ENCODE data around the gene UBE2O.

The UBE2O gene

DNA sequence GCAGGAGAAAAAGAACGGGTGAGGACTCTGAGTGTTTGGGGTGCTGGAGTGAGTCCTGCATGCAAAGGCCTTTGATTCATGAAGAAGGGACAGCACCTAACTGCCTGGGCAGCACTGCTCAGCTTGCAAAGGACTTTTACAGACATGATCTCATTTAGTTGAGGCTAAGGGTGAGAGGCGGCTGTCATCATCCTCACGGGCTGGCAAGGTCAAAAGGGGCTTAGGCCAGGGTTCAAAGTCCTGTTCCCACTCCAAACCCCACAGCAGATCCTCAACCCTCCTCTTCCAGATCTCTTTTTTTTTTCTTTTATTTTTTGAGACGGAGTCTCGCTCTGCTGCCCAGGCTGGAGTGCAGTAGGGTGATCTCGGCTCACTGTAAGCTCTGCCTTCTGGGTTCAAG, 43.5 kb upstream of the UBE2O start:
- TF ChIP-seq EZH2 (optimal IDR thresholded peaks at IDR 0.05; ENCODE audit: low read depth, low read length) (no peak), EZH2phosphoT487 (IDR thresholded peaks at IDR 0.05; ENCODE audit: low read length) (no peak)
- TF ChIP-seq, protein P1, sequence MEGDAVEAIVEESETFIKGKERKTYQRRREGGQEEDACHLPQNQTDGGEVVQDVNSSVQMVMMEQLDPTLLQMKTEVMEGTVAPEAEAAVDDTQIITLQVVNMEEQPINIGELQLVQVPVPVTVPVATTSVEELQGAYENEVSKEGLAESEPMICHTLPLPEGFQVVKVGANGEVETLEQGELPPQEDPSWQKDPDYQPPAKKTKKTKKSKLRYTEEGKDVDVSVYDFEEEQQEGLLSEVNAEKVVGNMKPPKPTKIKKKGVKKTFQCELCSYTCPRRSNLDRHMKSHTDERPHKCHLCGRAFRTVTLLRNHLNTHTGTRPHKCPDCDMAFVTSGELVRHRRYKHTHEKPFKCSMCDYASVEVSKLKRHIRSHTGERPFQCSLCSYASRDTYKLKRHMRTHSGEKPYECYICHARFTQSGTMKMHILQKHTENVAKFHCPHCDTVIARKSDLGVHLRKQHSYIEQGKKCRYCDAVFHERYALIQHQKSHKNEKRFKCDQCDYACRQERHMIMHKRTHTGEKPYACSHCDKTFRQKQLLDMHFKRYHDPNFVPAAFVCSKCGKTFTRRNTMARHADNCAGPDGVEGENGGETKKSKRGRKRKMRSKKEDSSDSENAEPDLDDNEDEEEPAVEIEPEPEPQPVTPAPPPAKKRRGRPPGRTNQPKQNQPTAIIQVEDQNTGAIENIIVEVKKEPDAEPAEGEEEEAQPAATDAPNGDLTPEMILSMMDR (IDR thresholded peaks at IDR 0.05; ENCODE audit: low read length) = no peak
- DNase-seq = no peak
- Histone ChIP-seq H3F3A (ENCODE audit: insufficient read depth, low read length) (peaks cover 25% of the 10 kb centered on the region), H3K27ac (ENCODE audit: low read length) (no peak overlapping the region), H3K9me2 (replicated peaks; ENCODE audit: insufficient read depth, low read length) (no peaks in the 10 kb centered on the region), H4K20me1 (ENCODE audit: insufficient read depth, low read length) (no peaks in the 10 kb centered on the region), H3K4me1 (ENCODE audit: low read length) (peaks cover 66% of the 10 kb centered on the region), H3K9me3 (replicated peaks; ENCODE audit: insufficient read depth, low read length) (no peaks in the 10 kb centered on the region), H2AFZ (ENCODE audit: low read length) (no peak overlapping the region), H3K4me3 (ENCODE audit: low read length) (no peak overlapping the region), H3K9ac (ENCODE audit: low read length) (no peak overlapping the region), H3K4me2 (ENCODE audit: low read depth, low read length) (no peak overlapping the region), H3K36me3 (replicated peaks; ENCODE audit: insufficient read depth, low read length) (no peaks in the 10 kb centered on the region), H3K79me2 (ENCODE audit: low read length) (peaks cover 69% of the 10 kb centered on the region), H3K27me3 (replicated peaks; ENCODE audit: insufficient read depth, low read length) (no peaks in the 10 kb centered on the region)

DNA sequence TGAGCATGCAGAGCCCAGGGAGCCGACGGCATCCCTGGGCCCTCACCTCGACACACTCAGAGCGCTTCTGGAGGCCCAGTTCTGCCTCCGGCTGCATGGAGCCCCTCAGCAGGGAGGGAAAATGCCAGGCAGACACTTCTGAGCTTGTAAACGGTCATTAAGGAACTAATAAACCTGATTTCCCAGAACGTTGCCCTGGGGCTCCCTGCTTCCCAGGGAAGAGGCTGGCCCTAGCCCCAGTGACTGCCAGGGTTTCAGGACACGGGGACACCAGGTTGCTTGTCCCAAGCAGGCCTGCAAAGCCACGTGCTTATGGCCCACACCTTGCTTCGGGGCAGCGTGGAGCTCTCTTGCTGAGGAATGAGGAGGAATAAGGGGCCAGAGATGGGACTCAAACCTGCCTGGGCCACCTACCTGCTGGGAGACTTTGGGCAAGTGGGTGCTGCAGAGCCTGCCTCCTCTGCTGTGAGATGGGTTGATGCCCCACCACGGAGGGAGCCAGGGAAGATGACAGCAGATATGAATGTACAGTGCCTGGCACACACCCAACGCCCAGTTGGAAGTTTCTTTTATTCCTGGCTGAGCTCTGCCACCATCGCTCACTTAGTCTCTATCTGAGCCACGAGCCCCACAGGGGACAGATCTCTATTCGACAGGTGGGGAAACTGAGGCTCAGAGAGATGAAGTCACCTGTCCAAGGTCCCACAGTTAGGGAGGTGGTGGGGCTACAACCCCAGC, 42.9 kb upstream of the UBE2O start:
- Histone ChIP-seq H3K9me2 (replicated peaks; ENCODE audit: insufficient read depth, low read length) (no peaks in the 10 kb centered on the region), H3F3A (ENCODE audit: insufficient read depth, low read length) (peaks cover 25% of the 10 kb centered on the region), H3K9me3 (replicated peaks; ENCODE audit: insufficient read depth, low read length) (no peaks in the 10 kb centered on the region), H3K27ac (ENCODE audit: low read length) (no peak overlapping the region), H4K20me1 (ENCODE audit: insufficient read depth, low read length) (no peaks in the 10 kb centered on the region), H3K9ac (ENCODE audit: low read length) (no peak overlapping the region), H3K4me2 (ENCODE audit: low read depth, low read length) (no peak overlapping the region), H3K27me3 (replicated peaks; ENCODE audit: insufficient read depth, low read length) (no peaks in the 10 kb centered on the region), H2AFZ (ENCODE audit: low read length) (no peak overlapping the region), H3K36me3 (replicated peaks; ENCODE audit: insufficient read depth, low read length) (no peaks in the 10 kb centered on the region), H3K4me3 (ENCODE audit: low read length) (no peak overlapping the region), H3K4me1 (ENCODE audit: low read length) (peaks cover 65% of the 10 kb centered on the region), H3K79me2 (ENCODE audit: low read length) (peaks cover 71% of the 10 kb centered on the region)
- DNase-seq = no peak
- TF ChIP-seq, protein P1 (IDR thresholded peaks at IDR 0.05; ENCODE audit: low read length) = no peak
- TF ChIP-seq EZH2phosphoT487 (IDR thresholded peaks at IDR 0.05; ENCODE audit: low read length) (no peak), EZH2 (optimal IDR thresholded peaks at IDR 0.05; ENCODE audit: low read depth, low read length) (no peak)

DNA sequence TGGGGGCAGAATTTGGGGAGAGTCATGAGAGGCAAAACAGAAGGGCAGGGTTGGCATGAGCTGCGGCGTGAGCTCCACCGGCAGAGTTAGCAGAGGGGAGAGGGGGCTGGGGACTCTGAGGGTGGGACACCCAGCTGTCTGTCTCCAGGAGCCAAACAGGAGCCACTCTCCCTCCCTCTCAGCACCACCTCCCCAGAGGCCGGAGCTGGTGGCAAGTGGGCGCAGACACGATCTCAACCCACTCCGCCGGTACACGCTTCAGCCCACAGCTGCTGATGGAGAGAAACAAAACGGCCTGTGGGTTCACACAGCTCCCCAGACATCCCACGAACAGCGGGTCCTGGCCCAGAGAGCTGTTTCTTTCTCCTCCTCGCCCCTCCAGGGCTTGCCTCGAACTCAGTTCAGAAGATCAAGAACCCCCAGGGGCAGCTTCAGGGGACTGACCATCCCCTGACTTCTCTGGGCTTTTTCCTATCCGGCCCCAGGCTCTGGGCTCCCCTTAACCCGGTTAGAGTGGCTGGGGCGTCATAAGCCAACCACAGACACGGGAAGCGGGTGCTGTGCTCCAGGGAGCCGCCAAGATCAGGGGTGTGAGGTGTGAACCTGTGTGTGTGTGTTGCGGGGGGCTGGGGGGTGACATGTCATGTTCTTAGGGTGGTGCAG, 40.7 kb upstream of the UBE2O start:
- Histone ChIP-seq H3K9ac (ENCODE audit: low read length) (peak overlapping the region; percentile 61), H2AFZ (ENCODE audit: low read length) (peak overlapping the region; percentile 3; the same call in 1 of the 2 replicates), H3K27me3 (replicated peaks; ENCODE audit: insufficient read depth, low read length) (no peaks in the 10 kb centered on the region), H3K4me1 (ENCODE audit: low read length) (peaks cover 54% of the 10 kb centered on the region), H4K20me1 (ENCODE audit: insufficient read depth, low read length) (no peaks in the 10 kb centered on the region), H3K9me3 (replicated peaks; ENCODE audit: insufficient read depth, low read length) (no peaks in the 10 kb centered on the region), H3K79me2 (ENCODE audit: low read length) (peaks cover 52% of the 10 kb centered on the region), H3K4me2 (ENCODE audit: low read depth, low read length) (peak overlapping the region; percentile 75), H3K9me2 (replicated peaks; ENCODE audit: insufficient read depth, low read length) (no peaks in the 10 kb centered on the region), H3K27ac (ENCODE audit: low read length) (peak overlapping the region; percentile 83), H3K36me3 (replicated peaks; ENCODE audit: insufficient read depth, low read length) (no peaks in the 10 kb centered on the region), H3K4me3 (ENCODE audit: low read length) (peak overlapping the region; percentile 10; the same call in 1 of the 2 replicates), H3F3A (ENCODE audit: insufficient read depth, low read length) (peaks cover 25% of the 10 kb centered on the region)
- DNase-seq = peak; percentile 22
- TF ChIP-seq EZH2 (optimal IDR thresholded peaks at IDR 0.05; ENCODE audit: low read depth, low read length) = no peak

Data from MM.1S (cell line).